NCI-H510A (cell line): Measurements from ENCODE around the gene UNC93B1.

ENCODE experiments used
- DNase-seq: peaks from one replicate; lab custom pipeline; 2025; lab: John Stamatoyannopoulos, UW

Gene UNC93B1

GRCh38 chr11:68022531-68022930 is 18.6 kb upstream of the UNC93B1 start:
- no peak for DNase-seq

DNA sequence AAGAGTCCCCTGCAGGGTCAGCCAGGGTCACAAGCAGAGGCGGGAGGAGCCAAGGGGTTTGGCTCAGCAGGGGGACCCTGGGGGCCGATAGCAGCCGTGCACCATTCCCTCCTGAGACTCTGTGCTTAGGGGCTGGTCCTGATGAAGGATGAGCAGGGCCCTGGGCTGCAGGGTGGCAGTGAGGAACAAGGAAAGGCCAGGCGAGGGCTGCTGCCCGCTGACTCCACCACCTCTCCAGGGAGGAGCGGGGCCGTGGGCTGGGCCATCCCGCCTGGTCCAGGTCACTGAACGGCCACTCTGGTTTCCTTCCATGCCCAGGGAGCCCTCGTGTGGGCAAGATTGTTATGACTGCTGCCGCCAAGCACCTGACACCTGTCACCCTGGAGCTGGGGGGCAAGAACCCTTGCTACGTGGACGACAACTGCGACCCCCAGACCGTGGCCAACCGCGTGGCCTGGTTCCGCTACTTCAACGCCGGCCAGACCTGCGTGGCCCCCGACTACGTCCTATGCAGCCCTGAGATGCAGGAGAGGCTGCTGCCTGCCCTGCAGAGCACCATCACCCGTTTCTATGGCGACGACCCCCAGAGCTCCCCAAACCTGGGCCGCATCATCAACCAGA is 17.4 kb upstream of the UNC93B1 start:
- DNase-seq, result no peak

DNA sequence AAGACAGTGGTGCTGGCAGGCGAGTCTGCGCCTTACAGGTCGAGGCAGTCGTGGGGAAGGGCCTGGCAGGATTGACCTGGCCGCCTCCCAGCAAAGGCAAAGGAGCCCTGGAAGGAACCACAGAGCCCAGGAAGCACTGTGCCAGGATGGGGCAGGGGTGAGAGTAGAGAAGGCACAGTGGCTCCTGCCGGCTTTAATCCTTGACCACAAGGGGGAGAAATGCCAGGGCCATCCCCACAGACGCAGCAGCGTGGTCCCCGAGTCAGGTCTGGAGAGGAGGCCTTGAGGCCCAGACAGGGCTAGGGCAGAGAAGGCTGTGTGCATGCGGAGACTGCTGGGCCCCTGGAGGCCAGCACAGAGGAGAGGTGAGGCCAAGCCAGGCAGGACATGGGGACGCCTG is 16.7 kb upstream of the UNC93B1 start:
- no peak for DNase-seq

DNA sequence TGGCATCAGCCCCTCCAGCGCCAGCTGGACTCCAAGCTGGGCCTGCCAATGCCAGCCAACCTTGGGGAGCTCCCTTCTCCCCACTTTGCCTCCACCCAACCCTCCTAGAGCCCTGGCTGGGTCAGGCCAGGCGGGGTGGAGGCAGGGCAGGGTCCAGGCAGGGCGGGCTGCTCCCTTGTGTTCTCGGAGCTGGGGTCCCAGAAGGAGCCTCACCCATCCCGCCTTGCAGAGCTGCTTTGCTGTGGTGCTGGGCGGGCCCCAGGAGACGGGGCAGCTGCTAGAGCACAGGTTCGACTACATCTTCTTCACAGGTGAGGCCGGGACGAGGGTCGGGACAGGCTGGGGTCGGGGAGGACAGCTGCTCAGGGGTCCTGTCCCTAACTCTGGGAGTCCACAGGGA is 15.6 kb upstream of the UNC93B1 start:
- no peak for DNase-seq

DNA sequence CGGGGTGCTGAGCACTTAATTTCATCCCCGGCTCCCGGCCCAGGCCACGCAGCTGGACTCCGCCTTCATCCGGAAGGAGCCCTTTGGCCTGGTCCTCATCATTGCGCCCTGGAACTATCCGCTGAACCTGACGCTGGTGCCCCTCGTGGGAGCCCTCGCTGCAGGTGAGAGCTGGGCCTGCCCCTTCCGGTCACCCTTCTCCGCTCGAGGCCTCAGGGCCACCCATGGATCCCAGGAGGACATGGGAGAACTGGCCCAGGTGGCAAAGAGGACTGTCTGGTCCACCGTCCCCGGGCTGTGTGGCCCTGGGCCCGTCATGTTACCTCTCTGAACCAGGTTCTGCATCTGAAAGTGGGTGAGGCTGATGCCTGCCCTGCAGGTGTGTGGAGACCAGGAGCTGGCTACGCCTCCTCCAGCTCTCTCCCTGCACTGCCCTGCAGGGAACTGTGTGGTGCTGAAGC is 14.9 kb upstream of the UNC93B1 start:
- no peak for DNase-seq

- DNase-seq, result no peak
Measured at GRCh38 chr11:68017980-68018729, 14.3 kb upstream of the UNC93B1 start.

DNA sequence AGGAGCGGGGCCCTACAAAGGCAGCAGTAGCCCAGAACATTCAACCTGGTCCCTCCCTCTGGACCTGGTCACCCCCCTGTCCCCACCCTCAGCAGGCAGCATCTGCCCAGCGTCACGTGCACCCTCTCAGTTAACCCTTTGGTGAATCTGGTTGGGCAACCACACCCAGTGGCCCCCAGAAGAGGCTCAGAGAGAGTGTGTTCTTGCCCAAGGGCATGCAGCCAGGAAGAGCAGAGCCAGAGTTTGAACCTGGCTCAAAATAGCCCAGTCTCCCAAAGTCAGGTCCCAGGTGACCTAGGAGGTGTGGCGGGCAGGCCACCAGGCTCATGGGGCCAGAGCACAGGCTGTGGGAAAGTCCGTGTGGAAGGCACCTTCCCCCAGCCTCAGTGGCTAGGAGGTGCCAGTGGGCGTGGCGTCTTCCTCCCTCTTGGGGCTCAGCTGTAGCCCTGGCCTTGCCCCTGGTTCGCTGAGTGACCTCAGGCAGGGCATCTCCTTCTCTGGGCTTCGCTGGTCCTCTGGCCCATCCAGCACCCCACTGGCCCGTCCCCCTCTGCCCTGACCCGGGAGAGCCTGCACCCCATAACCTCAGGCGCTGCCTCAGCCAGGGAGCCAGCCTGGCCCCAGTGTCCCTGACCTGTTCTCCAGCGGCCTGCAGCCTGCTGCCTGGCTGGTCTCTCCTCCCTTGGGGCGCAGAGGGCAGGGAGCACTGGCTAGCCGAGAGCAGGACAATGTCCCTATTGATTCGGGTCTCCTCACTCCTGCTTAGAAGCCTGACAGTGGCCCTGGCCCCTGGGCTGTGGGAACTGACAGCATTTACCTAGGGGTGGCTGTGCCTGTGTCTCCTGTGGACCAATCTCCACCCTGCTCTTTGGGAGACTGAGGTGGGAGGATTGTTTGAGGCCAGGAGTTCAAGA is 13.3 kb upstream of the UNC93B1 start:
- peak; percentile 67 for DNase-seq

- DNase-seq, result no peak
Measured at GRCh38 chr11:68016161-68016903, 12.4 kb upstream of the UNC93B1 start.

- no peak for DNase-seq
Measured at GRCh38 chr11:68015467-68015866, 11.6 kb upstream of the UNC93B1 start.

DNA sequence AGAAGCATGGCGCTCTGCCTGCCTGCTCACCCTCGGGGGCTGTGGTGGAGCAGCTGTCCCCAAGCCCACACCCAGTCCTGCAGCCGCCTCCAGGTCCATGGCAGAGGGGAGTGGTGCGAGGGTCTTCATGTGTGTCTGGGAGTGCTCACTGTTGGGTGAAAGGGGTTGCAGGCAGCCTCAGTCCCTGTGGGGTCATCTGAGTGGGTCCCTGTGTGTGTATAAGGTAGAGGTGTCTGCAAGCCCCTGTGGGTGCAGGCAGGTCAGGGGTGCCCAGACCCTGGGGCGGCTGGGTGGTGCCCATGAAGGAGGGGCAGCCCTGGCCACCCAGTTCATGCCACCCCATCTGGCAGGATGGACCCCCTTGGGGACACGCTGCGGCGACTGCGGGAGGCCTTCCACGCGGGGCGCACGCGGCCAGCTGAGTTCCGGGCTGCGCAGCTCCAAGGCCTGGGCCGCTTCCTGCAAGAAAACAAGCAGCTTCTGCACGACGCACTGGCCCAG is 11.1 kb upstream of the UNC93B1 start:
- DNase-seq, result no peak

DNA sequence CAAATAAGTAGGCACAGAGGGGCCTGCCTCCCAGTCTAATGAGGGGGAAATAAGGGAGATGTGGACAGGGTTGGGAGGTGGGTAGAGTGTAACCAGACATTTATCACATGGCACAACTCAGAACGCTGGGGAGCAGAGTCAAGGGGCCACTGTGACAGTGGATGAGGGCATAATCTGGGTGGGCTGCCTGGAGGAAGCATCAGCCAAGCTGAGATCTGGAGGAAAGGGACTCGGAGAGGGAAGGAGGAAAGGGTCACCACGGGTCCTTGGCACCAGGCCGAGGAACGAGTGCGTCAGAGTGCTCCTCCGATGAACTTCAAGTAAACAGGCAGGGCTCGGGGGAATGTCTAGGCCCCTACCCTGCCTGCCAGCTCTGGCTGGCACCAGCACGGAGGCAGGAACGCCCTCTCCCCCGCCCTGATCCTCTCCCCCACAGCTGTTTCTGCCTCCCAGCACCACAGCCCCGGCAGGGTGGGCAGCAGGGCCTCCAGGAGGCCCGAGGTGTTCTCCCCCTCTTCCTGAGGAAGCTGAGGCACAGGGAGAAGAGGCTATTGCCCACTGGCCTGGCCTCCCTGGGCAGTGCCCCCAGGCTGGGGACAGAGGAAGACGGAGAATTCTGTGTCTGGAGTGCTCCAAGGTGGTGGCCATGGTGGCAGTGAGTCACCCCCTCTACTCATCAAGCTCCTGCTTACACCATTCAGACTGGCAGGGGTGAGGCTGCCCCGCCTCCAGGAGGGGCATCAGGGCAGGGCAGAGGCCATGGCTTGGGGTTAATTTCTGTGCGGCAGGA is 10.5 kb upstream of the UNC93B1 start:
- no peak for DNase-seq

DNA sequence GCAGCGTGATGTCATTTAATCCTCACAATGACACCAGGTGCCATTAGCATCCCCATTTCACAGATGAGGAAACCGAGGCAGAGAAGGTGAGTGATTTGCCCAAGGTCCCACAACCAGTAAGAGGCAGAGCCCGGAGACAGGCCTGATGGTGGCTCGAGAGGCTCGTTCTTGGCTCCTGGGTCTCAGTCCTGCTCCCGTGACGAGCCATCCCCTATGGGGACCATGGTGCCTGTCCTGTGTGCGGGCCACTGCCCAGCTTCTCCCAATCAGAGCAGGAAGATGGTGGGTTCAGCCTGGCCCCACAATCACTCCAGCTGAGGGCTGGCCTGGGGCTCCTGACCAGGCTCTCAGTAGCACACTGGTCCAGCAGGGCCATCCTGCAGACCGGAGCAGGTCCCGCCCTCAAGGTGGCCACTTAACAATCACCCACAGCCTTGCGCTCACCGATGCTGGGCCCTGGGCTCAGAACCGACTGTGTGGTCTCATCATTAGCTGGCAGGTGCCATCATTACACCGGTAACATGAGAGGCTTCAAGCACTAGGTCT is 9.8 kb upstream of the UNC93B1 start:
- peak; percentile 34 for DNase-seq

- no peak for DNase-seq
Measured at GRCh38 chr11:68012843-68013610, 9.1 kb upstream of the UNC93B1 start.

DNA sequence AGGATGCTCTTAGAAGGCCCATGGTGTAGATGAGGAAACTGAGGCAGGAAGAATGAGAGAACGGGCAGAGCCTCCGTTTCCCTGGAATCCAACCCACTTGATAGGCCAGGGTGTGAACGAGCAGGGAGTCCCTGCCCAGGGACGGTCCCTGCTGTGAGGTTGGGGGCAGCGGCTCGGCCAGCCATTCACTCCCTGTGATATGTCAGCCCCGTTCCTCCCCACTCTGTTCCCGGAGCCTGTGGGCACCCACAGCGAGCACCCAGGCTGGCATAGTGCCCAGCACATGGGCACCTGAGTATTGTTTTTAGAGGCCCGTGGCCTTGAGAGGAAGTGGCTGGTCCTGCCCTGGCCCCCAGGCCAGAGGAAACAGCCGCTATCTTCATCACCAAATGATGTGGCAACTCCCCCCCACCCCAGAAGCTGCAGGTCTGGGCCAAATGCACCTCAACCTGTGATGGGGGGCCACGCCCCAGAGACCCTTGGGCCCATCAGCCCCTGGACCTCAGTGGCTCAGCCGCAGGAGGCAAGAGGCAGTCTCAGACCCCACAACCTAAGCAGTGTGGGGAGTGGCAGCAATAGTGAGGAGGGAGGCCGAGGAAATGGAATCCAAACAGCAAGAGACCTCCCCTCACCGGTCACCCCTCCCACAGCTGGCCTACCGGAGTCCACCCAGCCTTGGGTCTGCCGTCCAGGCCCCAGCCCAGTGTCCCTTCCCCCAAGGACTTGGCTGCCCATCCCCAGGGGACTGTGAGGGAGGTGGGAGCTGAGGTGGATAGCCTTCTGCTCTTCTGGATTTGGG is 8.3 kb upstream of the UNC93B1 start:
- DNase-seq, result no peak

DNA sequence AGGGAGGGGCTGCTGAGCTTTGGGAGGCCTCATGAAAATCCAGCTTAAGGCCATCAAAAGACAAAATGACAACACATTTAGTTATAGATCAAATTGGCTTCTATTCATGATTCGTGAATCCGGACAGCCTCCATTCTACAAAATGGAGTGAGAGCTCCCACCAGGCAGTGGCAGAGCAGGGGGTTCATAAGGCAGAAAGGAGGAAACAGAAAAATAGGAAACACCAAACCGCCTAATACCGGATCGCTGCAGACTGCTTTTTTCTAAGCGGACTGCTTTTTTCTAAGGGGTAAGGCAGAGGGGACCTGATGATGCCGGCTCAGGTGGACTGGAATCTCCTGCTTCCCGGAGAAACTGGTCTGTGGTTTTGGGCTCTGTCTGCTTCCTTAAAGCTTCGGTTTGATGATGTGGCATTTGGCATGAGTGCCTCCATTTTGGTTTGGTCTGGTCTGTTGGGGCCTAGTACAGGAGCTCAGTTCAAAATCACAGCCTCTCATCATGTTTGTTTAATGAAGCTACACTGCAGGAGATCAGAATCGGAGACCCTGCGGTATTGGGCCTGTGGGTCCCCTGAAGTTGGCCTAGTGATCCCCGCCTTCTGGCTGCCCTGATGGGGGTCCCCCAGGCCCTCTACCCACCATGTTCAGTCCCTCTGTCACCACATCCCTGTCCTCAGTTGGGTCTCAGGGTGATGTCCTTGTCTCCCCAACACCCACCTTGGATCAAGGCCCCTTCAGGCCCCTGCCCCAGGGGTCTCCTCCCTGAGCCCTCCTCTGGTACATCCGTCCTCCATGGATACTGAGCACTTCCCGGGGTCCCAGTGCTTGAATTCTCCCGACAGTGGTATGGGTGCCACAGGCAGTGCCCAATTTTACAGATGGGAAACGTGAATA is 7.4 kb upstream of the UNC93B1 start:
- DNase-seq, result no peak

DNA sequence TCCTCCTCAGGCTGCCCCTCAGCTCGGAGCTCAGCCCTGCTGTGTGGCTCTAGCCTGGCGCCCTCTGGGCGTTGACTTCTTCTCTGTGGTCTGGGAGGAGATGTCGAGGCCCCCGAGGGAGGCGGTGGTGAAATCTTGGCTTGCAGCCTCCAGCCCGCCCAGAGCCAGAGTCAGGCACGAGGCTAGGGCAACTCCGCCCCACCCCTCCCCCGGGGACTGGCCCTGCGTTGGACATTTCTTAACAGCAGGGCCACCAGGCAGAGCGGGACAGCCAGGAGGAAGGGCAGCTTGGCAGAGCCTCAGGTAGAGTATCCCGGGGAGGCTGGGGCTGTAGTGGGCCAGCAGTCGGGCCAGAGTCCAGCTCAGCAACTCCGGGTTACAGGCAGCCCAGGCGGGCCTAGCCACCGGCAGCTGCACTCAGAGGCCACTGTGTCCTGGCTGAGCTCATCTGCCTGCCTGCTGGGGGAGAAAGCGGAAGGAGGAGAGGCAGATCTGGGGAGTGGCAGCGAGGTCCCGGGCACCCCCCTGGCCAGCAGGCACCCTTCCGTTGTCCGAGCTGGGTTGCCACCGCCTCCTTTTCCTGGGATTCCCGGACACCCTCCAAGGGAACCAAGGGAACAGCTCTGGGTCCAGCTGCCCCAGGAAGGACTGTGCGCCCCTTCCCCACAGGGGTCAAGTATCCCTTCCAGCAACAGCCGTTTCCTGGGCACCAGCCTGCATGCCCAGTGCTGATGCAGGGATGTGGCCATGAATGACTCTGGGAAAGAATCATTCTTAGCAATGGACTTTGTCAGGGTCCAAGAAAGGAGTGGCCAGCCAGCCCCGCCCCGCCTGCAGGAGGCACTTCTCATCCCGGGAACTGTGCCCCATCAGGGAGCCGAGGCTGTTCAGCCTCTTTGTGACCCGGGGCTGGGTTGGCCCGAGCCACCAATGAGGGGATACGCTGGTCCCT is 6.5 kb upstream of the UNC93B1 start, which contains the start of gene ALDH3B1:
ALDH3B1 (plus strand) TSS at position 238 of the 952 bp plus-strand sequence. CDS start 4,971 bp downstream, outside the sequence.
- DNase-seq, result no peak
